ENCODE data around the gene GPALPP1.

The GPALPP1 gene

GRCh38 chr13:45064889-45065288 lies 75.6 kb downstream of the GPALPP1 start:
- no peak for DNase-seq

- DNase-seq, result no peak
Observed at GRCh38 chr13:45068036-45069001, 79.0 kb downstream of the GPALPP1 start.

GRCh38 chr13:45073809-45074208 lies 84.5 kb downstream of the GPALPP1 start:
- DNase-seq, result no peak

GRCh38 chr13:45074721-45075120 lies 85.4 kb downstream of the GPALPP1 start:
- no peak for DNase-seq

DNA sequence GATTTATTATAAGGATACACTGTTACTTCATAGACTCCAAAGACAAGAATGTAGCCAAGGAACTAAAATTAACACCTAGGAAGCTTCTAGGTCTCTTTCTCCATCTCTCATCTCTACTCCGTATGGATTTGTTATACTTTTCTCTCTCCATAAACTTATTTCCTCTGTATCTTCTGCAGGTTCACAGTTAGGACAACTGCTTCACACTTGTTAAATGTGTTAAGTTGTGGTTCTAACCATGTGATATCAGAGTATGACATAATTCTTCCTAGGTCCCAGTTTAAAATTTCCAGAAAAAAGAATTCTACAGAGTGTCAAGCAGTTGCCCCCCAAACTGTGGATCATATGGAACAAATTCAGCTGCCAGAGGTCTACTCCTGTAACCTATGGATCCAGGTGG lies 88.7 kb downstream of the GPALPP1 start:
- DNase-seq, result no peak

All from stimulated activated CD4-positive, alpha-beta T cell treated with anti-CD3 and anti-CD28 coated beads, Interleukin-1b, Interleukin-23, amount 100 ng/mL, for 48 hours (primary cell).